NCI-H1092 treated with DMSO at 0.1 percent for 48 hours (cell line): ENCODE measurements around the gene LCN6.
"Not testable (repeated sequence)": the region's sequence is repeated elsewhere in the genome, so short reads cannot be mapped to it uniquely, and the experiment has no call there.

Experiments used
- DNase-seq: peaks from one replicate; lab custom pipeline; 2025; lab: John Stamatoyannopoulos, UW

The LCN6 gene

GRCh38 chr9:136710543-136710942 is 37.8 kb downstream of the LCN6 start:
- no peak for DNase-seq

GRCh38 chr9:136709454-136710109 is 38.7 kb downstream of the LCN6 start:
- DNase-seq: no peak

DNA sequence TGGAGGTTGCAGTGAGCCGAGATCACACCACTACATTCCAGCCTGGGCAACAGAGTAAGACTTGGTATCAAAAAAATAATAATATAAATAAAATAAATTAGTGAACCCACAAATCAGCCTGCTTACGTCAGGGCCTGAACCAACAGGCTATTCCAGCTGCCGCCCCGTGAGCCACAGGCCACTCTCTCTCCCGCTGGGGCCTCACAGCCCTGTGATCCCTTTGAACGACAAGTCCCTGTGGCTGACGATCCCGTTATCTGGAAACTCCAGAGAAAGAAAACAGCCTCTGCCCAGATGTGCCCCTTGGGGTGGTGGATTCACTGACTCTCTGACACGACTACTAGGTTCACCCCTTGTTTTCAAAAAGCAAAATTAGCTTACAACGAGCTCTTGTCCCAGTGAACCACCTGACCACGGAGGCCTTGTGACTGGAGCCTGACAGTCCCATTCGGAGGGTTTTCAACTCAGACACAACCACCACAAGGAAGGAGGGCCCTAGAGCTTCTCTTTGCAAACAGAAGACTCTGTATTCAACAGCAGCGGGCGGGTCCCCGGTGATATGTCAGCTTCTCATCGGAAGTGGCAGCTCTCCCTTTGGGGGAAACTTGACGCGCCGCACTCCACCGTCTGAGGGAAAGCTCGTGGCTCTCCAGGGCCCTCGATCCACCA is 40.3 kb downstream of the LCN6 start:
- DNase-seq: no peak

- DNase-seq: no peak
Observed at GRCh38 chr9:136707011-136707410, 41.3 kb downstream of the LCN6 start.

DNA sequence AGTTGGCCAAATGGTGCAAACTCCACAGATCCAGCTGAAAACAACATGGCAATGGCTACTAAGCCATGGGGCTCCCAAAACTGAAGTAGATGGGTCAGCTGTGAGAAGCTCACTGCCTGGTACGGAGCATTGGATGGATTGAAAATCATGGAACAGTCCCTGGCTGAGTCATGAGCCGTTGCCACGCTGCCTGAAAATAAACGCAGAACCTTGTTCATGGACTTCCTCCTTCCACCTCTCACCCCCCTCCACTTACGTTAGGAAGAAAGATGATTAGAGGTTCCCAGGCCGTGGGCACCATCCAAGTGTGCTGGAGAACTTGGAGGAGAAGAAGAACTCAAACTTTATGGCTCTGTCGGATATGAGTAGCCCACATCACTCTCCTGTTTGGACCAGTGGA is 42.8 kb downstream of the LCN6 start:
- DNase-seq: no peak

GRCh38 chr9:136704741-136705140 is 43.6 kb downstream of the LCN6 start:
- not testable (repeated sequence) for DNase-seq

DNA sequence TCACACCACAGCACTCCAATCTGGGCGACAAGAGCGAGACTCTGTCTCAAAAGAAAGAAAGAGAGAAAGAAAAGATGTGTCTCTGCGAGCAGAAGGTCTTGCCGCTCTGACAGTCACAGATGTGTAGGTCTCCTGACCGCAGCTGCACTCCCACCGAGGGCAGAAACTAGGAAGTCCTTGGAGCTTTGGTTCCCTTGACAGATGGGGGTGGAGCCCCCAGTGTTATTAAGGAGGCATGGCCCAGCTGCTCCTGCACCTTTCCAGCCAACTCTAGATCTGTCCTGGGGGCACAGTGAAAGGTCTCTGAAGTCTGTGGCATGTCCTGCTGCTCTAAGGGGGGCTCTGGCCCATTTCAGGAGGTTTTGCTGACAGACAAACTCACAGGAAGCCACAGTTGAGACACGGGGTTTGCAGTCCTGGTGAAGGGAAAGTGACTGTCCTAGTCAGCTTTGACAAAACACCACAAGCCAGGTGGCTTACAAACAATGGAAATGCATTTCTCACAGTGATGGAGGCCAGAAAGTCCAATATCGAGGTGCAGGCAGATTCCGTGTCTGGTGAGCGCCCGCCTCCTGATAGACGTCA is 45.0 kb downstream of the LCN6 start:
- no peak for DNase-seq

DNA sequence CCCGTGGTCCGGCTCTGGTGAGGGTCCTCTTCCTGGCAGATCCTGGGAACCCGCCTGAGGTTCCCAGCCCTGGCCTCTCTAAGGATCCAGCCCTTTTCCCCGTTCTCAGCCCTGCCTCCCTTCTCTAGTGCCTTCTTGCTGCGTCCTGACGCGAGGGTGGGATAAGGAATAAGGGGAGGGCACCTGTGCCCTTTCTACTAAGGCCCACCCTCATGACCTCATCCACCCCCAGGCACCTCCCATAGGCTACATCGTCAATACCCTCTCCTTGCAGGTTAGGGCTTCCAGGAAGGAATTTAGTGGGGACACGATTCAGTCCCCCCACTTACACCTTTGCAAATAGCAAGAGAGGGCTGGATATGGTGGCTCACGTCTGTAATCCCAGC is 46.7 kb downstream of the LCN6 start:
- DNase-seq: no peak

DNA sequence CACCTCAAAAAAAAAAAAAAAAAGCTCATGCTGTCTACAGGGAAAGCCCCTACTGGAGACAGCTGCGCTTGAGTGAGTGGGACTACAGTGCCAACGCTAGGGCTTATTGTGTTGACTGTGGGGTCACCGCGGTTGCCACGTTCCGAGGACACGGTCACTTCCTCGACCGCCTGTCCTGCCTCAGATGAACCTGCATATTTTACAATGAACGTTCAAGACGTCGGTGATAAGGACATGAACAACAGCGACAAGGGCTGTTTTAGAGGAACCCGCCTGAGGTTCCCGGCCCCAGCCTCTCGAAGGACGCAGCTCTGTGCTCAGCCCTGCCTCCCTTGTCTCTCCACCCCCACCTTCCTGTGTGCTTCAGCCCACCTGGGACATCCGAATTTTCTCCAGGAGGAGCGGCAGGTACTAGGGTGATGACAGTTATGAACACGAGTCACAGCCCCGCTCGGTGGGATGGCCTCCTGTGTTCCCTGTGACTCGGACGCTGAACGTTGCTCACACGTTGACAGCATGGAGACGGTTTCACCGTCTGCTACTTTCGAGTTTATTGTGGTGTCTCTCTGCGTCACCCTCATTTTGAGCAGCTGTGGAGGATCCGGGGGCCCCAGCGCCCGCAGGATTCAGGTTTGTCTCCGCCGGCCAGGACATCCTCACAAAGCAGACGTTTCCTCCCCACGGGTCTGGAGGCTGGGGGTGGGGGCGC is 47.2 kb downstream of the LCN6 start:
- no peak for DNase-seq

DNA sequence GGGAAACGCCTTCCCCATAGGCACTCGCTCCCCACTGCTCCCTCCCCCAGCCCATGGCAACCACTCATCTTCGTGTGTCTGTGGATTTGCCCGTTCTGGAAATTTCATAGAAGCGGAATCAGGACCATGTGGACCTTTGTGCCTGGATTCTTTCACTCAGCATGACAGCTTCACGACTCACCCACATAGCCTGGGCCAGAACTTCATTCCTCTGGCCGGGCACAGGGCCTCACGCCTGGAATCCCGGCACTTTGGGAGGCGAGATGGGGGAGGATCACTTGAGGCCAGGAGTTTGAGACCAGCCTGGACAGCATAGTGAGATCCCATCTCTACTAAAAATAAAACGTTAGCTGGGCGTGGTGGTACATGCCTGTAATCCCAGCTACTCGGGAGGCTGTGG is 48.0 kb downstream of the LCN6 start:
- DNase-seq: no peak

DNA sequence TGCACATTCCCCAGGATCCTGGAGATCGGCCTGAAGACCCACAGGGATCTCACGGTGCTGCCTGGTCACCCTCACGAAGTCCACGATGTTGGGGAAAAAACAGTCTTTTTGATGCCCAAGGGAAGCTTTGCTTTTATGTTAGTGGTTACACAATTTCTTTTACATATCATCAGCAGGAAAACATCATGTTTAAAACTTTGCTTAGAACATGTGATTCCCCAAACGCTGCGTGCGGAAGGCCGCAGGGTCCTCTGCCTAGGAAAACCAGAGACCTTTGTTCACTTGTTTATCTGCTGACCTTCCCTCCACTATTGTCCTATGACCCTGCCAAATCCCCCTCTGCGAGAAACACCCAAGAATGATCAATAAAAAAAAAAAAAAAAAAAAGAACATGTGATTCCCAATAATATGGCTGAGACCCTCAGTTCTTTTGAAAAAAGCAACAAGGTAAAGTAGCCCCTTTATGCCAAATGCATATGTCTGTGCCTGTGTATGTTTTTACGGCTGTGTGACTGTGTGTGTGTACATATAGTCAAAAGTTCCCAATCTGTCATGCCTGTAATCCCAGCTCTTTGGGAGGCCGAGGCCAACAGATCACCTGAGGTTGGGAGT is 49.6 kb downstream of the LCN6 start:
- no peak for DNase-seq

DNA sequence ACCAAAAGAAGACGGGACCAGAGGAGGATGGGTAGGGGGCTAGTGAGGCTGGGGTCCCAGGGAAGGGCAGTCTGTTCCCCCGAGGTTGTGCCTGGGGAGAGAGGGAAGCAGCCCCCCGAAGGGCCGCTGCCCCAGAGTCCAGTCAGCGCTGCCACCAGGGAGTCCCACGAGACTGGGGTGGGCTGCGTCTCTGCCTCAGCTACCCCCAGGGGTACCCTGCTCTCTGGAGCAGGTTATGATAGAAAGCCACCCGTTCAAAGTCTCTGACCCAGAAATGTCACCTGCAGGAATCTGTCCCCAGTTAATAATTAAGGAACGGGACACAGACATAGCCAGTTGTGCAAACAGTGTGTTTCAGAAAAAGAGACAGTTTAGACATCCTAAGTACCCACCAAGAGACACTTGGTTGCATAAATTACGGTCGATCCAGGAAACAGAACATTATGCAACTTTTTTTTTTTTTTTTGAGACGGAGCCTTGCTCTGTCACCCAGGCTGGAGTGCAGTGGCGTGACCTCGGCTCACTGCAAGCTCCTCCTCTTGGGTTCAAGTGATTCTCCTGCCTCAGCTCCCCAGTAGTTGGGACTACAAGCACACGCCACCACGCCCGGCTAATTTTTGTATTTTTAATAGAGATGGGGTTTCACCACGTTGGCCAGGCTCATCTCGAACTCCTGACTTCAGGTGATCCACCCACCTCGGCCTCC is 50.4 kb downstream of the LCN6 start:
- no peak for DNase-seq

DNA sequence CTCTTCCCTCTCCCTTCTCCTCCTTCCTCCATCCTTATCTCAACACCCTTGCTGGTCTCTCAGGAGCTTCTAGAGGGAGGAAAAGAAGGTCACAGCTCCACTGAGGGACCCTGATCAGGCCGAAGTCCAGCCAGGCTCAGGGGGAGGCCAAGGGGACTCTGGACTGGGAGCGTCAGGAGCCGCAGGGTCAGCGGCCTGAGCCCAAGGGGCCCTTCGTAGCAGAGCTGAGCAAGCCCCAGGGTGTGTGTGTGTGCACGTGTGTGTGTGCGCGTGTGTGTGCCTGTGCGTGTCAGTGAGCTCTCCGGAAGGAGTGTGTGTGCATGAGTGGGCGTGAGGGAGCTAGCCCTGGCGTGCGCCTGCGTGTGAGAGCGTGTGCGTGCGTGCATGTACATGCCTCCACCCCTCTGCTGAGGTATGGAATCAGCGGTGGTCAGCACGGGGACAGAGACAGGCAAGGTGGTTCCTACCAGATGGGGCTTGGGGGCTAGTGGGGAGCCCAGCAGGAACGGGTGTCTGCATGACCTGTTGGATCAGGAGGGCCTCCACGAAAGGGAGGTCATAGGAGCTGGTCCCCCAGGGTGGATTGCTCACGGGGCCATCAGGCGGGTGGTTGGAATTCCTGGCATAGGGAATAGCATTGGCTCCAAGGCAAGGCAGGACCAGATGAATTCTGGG is 51.0 kb downstream of the LCN6 start:
- no peak for DNase-seq

- no peak for DNase-seq
Observed at GRCh38 chr9:136696502-136696901, 51.8 kb downstream of the LCN6 start.

GRCh38 chr9:136695955-136696354 is 52.4 kb downstream of the LCN6 start:
- DNase-seq: peak; percentile 82

- peak; percentile 95 for DNase-seq
Observed at GRCh38 chr9:136695435-136695895, 52.9 kb downstream of the LCN6 start.

GRCh38 chr9:136694872-136695247 is 53.5 kb downstream of the LCN6 start:
- no peak for DNase-seq

GRCh38 chr9:136694163-136694871 is 54.0 kb downstream of the LCN6 start:
- DNase-seq: peak; percentile 31
